HG02642 (cell line): ENCODE results near the gene TRIAP1.

Experiments
- ATAC-seq: cut with Tn5 transposase; IDR thresholded peaks from one replicate; pipeline ENCODE4 v1.9.1; 2021; ENCODE audit warnings: mild to moderate bottlenecking; ENCODE audit not compliant: unreplicated experiment, poor library complexity

Gene TRIAP1

GRCh38 chr12:120437735-120438494 is 8.3 kb downstream of the TRIAP1 start, which contains the start of gene COX6A1:
Gene COX6A1, plus strand, starts transcription at chr12:120438113. Its CDS starts 14 bp downstream, at chr12:120438127.
- peak; percentile 97 for ATAC-seq

DNA sequence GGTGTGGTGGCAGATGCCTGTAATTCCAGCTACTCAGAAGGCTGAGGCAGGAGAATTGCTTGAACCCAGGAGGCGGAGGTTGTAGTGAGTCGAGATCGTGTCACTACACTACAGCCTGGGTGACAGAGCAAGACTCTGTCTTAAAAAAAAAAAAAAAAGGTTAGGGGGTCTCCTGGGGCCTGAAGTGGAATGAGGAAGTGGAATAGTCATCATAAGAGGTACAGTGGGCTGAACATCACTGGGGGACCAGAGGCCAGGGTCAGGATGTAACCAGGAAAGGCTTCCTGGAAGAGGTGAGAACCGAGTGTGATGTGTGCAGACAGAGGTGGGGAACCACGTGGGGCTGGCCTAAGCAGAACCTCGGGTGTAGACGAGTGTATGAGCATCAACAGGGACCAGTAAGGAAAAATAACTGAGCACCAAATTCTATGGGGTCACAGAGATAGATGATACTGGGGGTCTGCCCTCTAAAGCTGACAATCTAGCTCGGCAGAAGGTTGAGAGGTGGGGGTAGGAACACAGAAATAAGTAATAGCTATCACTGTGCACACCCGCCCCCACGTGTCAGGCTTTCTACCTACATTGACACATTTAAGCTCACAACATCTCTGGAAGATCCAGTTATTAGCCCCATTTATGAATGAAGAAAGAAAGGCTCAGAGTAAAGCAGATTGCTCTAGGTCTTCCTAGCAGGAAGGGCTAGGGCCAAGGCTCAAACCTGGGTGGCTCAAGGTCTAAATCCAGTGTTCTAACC is 13.2 kb downstream of the TRIAP1 start:
- no peak for ATAC-seq

- no peak for ATAC-seq
These were observed 16.8 kb downstream of the TRIAP1 start for GRCh38 chr12:120429368-120429767.

DNA sequence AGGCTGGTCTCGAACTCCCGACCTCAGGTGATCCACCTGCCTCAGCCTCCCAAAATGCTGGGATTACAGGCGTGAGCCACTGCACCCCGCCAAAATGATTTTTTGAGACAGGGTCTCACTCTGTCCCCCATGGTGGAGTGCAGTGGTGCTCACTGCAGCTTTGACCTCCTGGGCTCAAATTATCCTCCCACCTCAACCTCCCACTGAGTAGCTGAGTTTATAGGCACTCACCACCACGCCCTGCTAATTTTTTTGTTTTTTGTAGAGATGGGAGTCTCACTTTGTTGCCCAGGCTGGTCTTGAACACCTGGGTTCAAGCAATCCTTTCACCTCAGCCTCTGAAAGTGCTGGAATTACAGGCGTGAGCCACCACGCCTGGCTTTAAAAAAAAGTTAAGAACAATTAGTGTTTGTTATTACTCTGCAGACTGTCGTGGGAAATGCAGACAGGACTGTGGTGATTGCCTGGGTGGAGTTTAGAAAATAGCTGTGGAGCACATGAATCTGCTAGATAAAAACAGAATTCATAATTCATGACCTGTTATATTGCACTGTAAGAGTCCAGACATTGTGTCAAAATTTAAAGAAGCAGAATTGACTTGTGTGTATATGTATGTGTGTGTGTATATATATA is 17.5 kb downstream of the TRIAP1 start:
- no peak for ATAC-seq

GRCh38 chr12:120425797-120426196 is 20.4 kb downstream of the TRIAP1 start:
- ATAC-seq, result no peak

DNA sequence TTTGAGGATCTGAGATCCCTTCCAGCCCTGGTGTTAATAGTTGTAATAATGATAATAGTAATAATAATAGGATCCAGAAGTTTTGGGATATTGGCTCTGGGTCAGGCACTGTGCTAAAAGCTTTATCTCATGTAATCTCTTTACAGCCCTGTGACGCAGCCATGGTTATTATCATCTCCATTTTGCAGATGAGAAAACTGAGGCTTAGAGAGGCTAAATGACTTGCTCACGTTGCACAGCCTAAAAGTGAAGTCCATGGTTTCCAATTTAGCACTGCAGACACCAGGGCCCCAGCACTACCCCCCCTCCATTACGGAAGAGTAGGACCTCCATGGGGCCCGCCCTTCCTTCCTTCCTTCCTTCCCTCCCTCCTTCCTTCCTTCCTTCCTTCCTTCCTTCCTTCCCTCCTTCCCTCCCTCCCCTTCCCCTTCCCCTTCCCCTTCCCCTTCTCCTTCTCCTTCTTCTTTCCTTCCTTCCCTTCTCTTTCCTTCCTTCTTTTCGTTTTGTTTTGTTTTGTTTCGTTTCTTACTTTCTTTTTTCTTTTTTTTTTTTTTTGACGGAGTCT is 23.2 kb downstream of the TRIAP1 start:
- ATAC-seq, result no peak

DNA sequence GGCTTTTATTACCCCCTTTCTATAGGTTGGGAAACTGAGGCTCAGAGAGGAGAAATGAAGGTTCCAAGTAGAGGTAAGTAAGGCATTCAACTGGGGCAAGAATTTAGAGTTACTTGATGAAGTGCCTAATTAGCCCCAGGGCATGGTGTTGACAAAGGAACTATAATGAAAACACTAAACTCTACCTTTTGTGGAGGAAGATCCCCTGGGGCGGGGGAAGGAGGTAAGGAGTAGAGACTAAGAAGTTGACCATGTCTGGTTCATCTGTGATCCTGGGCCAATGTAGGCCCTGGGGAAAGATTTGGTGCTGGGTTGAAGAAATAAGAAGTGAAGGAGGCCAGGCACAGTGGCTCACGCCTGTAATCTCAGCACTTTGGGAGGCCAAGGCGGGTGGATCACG is 24.5 kb downstream of the TRIAP1 start:
- no peak for ATAC-seq

- ATAC-seq, result no peak
These were observed 28.1 kb downstream of the TRIAP1 start for GRCh38 chr12:120417917-120418580.

GRCh38 chr12:120416490-120417216 is 29.5 kb downstream of the TRIAP1 start:
- no peak for ATAC-seq

- ATAC-seq, result no peak
These were observed 32.1 kb downstream of the TRIAP1 start for GRCh38 chr12:120413901-120414695.

- ATAC-seq, result no peak
These were observed 33.8 kb downstream of the TRIAP1 start for GRCh38 chr12:120412421-120412820.

- no peak for ATAC-seq
These were observed 37.4 kb downstream of the TRIAP1 start for GRCh38 chr12:120408771-120409170.

DNA sequence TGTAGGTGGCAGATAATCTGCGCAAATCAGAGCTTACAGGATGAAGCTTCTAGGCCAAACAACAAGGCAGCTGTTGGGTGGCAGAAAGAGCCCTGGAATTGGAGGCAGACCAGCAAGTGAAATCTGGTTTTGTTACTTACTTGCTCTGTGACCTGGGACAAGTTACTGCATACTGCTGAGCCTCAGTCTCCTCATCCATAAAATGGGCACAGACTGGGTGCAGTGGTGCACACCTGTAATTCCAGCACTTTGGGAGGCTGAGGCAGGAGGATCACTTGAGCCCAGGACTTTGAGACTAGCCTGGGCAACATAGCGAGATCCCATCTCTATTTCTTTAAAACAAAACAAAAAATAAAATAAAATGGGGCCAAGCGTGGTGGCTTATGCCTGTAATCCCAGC is 39.6 kb downstream of the TRIAP1 start:
- no peak for ATAC-seq

GRCh38 chr12:120406069-120406468 is 40.1 kb downstream of the TRIAP1 start:
- ATAC-seq, result no peak

- ATAC-seq, result no peak
These were observed 41.9 kb downstream of the TRIAP1 start for GRCh38 chr12:120404271-120404670.

DNA sequence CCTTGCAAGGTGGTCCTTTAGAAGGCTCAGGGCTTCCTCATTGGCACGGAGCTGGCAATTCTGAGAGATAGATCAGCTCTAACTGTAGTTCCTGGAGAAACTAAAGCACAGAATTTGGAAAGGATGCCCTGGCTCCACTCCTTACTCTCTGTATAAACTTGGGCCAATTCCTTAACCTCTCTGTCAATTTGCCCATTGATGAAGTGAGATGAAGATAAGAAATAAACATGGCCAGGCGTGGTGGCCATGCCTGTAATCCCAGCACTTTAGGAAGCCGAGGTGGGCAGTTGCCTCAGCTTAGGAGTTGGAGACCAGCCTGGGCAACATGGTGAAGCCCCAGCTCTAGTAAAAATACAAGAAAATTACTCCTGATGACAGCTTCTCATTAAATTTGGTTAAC is 42.3 kb downstream of the TRIAP1 start:
- ATAC-seq, result no peak

GRCh38 chr12:120402217-120402616 is 44.0 kb downstream of the TRIAP1 start:
- no peak for ATAC-seq

DNA sequence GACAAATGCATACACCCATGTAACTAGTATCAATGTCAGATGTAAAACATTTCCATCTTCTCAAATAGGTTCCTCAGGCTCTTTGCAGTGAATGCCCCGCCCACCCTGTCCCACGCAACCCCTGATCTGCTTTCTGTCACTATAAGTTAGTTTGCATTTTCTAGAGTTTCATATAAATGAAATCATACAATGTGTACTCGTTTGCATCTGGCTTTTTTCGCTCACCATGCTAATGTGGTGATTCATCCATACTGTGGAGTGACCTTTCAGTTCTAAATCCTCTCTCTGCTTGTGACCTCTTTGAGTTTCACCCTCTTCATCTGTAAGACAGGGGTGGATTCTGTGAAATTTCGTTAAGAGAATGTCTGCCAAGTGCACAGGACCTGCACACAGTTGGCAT is 46.7 kb downstream of the TRIAP1 start:
- ATAC-seq, result no peak
